Measurements from ENCODE around the gene CD300C.

- TF ChIP-seq CTCF (IDR thresholded peaks at IDR 0.05): no peak
- no peak for TF ChIP-seq POLR2A (IDR thresholded peaks at IDR 0.05)
Measured at GRCh38 chr17:74499992-74500391, 45.9 kb downstream of the CD300C start.
